ENCODE data around the gene SMIM35.

Gene SMIM35

GRCh38 chr11:118078911-118079411, 7.8 kb downstream of the SMIM35 start:
- Histone ChIP-seq H3K36me3 (no peaks in the 10 kb centered on the region), H3K27me3 (no peaks in the 10 kb centered on the region), H3K9me3 (no peaks in the 10 kb centered on the region), H3K4me1 (ENCODE audit: control insufficient read depth in 1 of 2, insufficient read depth in 1 of 2, low read depth in 1 of 2, low read length in 1 of 2) (peaks cover 36 to 41% of the 10 kb centered on the region in 2 experiments), H3K27ac (no peak overlapping the region), H3K4me3 (ENCODE audit: low read depth in 1 of 2, low read length in 1 of 2) (no peak overlapping the region)
- no peak for TF ChIP-seq CTCF (IDR thresholded peaks at IDR 0.05)

- Histone ChIP-seq H3K4me1 (ENCODE audit: control insufficient read depth in 1 of 2, insufficient read depth in 1 of 2, low read depth in 1 of 2, low read length in 1 of 2) (peaks cover 20 to 26% of the 10 kb centered on the region in 2 experiments), H3K36me3 (no peaks in the 10 kb centered on the region), H3K4me3 (ENCODE audit: low read depth in 1 of 2, low read length in 1 of 2) (no peak within 1 kb of the TSS), H3K27ac (no peak within 1 kb of the TSS), H3K27me3 (no peaks in the 10 kb centered on the region), H3K9me3 (no peaks in the 10 kb centered on the region)
- no peak for TF ChIP-seq CTCF (IDR thresholded peaks at IDR 0.05)
Observed at GRCh38 chr11:118076754-118077281, 9.9 kb downstream of the SMIM35 start, which contains the start of gene TMPRSS4. Gene TMPRSS4 (plus strand): TSS chr11:118077078. CDS start chr11:118077303, 225 bp downstream.

- no peak for TF ChIP-seq CTCF (IDR thresholded peaks at IDR 0.05)
- Histone ChIP-seq H3K4me1 (ENCODE audit: control insufficient read depth in 1 of 2, insufficient read depth in 1 of 2, low read depth in 1 of 2, low read length in 1 of 2) (peaks cover 0 to 6% of the 10 kb centered on the region in 2 experiments), H3K9me3 (no peaks in the 10 kb centered on the region), H3K27ac (no peak overlapping the region), H3K4me3 (ENCODE audit: low read depth in 1 of 2, low read length in 1 of 2) (no peak overlapping the region), H3K27me3 (no peaks in the 10 kb centered on the region), H3K36me3 (no peaks in the 10 kb centered on the region)
Observed at GRCh38 chr11:118074785-118075184, 12.0 kb downstream of the SMIM35 start.

- H3K36me3 ChIP-seq, result no peaks in the 10 kb centered on the region
- H3K27me3 ChIP-seq, result no peaks in the 10 kb centered on the region
- TF ChIP-seq CTCF (IDR thresholded peaks at IDR 0.05), result no peak
- no peak overlapping the region for H3K27ac ChIP-seq
- no peak overlapping the region for H3K4me3 ChIP-seq (ENCODE audit: low read depth in 1 of 2, low read length in 1 of 2)
- peaks cover 0 to 6% of the 10 kb centered on the region in 2 experiments for H3K4me1 ChIP-seq (ENCODE audit: control insufficient read depth in 1 of 2, insufficient read depth in 1 of 2, low read depth in 1 of 2, low read length in 1 of 2)
- no peaks in the 10 kb centered on the region for H3K9me3 ChIP-seq
Observed at GRCh38 chr11:118074091-118074685, 12.6 kb downstream of the SMIM35 start.

- H3K9me3 ChIP-seq, result no peaks in the 10 kb centered on the region
- H3K27me3 ChIP-seq, result no peaks in the 10 kb centered on the region
- peaks cover 0 to 6% of the 10 kb centered on the region in 2 experiments for H3K4me1 ChIP-seq (ENCODE audit: control insufficient read depth in 1 of 2, insufficient read depth in 1 of 2, low read depth in 1 of 2, low read length in 1 of 2)
- no peak for TF ChIP-seq CTCF (IDR thresholded peaks at IDR 0.05)
- H3K4me3 ChIP-seq (ENCODE audit: low read depth in 1 of 2, low read length in 1 of 2), result no peak overlapping the region
- H3K27ac ChIP-seq, result no peak overlapping the region
- H3K36me3 ChIP-seq, result no peaks in the 10 kb centered on the region
Observed at GRCh38 chr11:118073554-118073953, 13.2 kb downstream of the SMIM35 start.

Data from neutrophil (primary cell).